Fibroblast of lung (primary cell): ENCODE results near the gene POU5F2.

Source experiments
- CTCF ChIP-seq, 2 donors: IDR thresholded peaks in 1 of 2; conservative IDR thresholded peaks in 1 of 2; 1 replicate in 1 of 2; 2 replicates in 1 of 2; pipeline ENCODE4 v1.5.1; 2011 to 2012; ENCODE audit warnings: low read length in 2 of 2, control low read depth in 1 of 2, inconsistent platforms in 1 of 2, low read depth in 1 of 2, mild to moderate bottlenecking in 1 of 2
- EZH2 ChIP-seq: IDR thresholded peaks from 2 replicates; pipeline ENCODE4 v1.5.1; 2012; ENCODE audit warnings: low read length, control low read depth, mild to moderate bottlenecking; ENCODE audit errors: missing control alignments

DNA sequence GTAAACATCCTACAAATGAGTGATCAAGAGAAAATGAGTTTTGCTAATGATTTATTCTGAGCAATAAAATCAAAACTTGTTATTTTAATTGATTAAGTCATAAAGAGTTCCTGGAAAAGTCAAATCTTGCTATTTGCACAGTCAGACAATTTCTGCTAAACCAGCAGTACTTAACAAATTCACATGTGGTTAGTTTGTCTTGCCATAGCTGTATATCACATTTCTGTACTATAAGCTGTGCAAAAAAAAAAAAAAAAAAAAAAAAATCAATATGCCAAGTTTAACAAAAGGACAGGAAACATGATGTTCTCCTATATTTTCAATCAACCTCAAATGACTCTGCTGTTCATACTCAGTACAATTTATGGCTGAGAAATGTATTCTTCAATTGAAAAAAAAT, 24.9 kb downstream of the POU5F2 start:
- TF ChIP-seq CTCF (conservative IDR thresholded peaks at IDR 0.05 in 1 of 2, IDR thresholded peaks at IDR 0.05 in 1 of 2; ENCODE audit: low read depth in 1 of 2, low read length in 2 of 2) (no peak), EZH2 (no peak)
